Measurements from ENCODE around the gene PIK3R1. TPM values are rescaled to one million over a fixed set of nuclear protein-coding genes. Genes with fewer than 3 reads are reported as not detected.
A peak's percentile ranks its signal among the peaks of the same experiment; 100 is the strongest.

The PIK3R1 gene
- total and polyA plus RNA-seq, 4 donors = 22.6 to 123 (median 47.3) TPM

DNA sequence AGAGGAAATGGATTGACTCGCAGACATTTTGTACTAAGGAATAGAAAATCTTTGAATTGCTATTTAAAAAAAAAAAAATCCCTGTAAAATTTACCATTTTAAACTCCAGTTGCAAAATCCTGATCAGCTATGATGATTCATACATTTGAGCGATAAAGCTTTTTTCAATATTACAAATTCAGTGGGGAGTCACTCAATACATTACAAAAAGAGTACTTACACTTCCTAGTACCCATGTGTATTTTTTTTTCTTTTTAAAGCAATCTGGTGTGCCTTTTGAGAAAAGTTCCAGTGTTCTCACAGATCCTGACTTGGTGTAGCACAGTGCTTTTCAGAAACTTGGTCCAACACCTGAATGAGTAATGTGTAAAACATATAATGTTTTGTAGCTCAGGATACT, 54.3 kb downstream of the PIK3R1 start:
- TF ChIP-seq SP1 (IDR thresholded peaks at IDR 0.05) (no peak), FOXA2 (IDR thresholded peaks at IDR 0.05) (no peak)
- DNase-seq (ENCODE audit: low spot score) = no peak
- Histone ChIP-seq H3K27ac (ENCODE audit: low read depth in 1 of 2, low read length in 2 of 2) (peak overlapping the region; percentile 19 to 27), H3K27me3 (ENCODE audit: control insufficient read depth in 4 of 4, insufficient read depth in 4 of 4, low read length in 3 of 4) (no peaks in the 10 kb centered on the region), H3K9me3 (ENCODE audit: control insufficient read depth in 4 of 4, low read length in 3 of 4) (no peaks in the 10 kb centered on the region), H3K36me3 (ENCODE audit: control insufficient read depth in 4 of 4, insufficient read depth in 3 of 4, low read depth in 1 of 4, low read length in 3 of 4) (peaks cover 0 to 17% (median 8%) of the 10 kb centered on the region in 4 donors), H3K4me1 (ENCODE audit: control insufficient read depth in 4 of 4, insufficient read depth in 4 of 4, low read length in 3 of 4) (peaks cover 12 to 60% (median 51%) of the 10 kb centered on the region in 4 donors), H3K4me3 (ENCODE audit: low read depth in 1 of 3, low read length in 3 of 3) (no peak overlapping the region), H3K9ac (ENCODE audit: low read depth in 1 of 2, low read length in 2 of 2) (no peak overlapping the region)
- 86% methylated on average over 2 of the region's 2 CpGs for WGBS

DNA sequence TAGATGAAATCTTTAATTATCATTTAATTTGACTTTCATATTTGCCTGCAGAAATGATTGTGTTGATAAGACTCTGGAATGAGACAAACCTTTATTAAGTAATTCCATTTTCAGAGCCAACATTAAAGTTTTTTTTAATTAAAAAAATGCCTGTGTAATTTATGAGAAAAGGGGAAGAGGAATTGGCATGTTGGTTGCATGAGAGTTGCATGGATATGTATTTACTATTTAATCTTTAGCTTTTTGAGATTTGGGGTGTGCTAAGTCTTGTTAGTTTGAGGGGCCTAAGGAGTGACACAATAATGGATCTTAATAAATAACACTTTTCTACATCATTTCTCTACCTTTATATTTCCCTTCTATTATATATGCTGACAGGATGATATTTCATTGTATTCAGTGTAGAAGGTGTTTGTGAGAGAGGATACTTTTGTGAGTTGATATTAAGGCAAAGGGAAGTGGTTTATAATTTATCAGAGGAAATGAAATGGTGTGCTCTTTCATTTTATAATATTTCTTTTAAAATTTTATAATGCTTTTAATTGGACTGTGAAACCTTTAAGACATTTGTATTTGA, 54.9 kb downstream of the PIK3R1 start:
- no peaks in the 10 kb centered on the region for H3K27me3 ChIP-seq (ENCODE audit: control insufficient read depth in 4 of 4, insufficient read depth in 4 of 4, low read length in 3 of 4)
- no peak overlapping the region for H3K4me3 ChIP-seq (ENCODE audit: low read depth in 1 of 3, low read length in 3 of 3)
- no peak for DNase-seq (ENCODE audit: low spot score)
- H3K9ac ChIP-seq (ENCODE audit: low read depth in 1 of 2, low read length in 2 of 2) = no peak overlapping the region
- no peaks in the 10 kb centered on the region for H3K9me3 ChIP-seq (ENCODE audit: control insufficient read depth in 4 of 4, low read length in 3 of 4)
- no peak for TF ChIP-seq TAF1 (conservative IDR thresholded peaks at IDR 0.05)
- TF ChIP-seq REST (IDR thresholded peaks at IDR 0.05) = no peak
- no peak for TF ChIP-seq ATF3 (IDR thresholded peaks at IDR 0.05)
- TF ChIP-seq HNF4A (conservative IDR thresholded peaks at IDR 0.05) = no peak
- TF ChIP-seq, protein P1, sequence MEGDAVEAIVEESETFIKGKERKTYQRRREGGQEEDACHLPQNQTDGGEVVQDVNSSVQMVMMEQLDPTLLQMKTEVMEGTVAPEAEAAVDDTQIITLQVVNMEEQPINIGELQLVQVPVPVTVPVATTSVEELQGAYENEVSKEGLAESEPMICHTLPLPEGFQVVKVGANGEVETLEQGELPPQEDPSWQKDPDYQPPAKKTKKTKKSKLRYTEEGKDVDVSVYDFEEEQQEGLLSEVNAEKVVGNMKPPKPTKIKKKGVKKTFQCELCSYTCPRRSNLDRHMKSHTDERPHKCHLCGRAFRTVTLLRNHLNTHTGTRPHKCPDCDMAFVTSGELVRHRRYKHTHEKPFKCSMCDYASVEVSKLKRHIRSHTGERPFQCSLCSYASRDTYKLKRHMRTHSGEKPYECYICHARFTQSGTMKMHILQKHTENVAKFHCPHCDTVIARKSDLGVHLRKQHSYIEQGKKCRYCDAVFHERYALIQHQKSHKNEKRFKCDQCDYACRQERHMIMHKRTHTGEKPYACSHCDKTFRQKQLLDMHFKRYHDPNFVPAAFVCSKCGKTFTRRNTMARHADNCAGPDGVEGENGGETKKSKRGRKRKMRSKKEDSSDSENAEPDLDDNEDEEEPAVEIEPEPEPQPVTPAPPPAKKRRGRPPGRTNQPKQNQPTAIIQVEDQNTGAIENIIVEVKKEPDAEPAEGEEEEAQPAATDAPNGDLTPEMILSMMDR (IDR thresholded peaks at IDR 0.05; ENCODE audit: low read depth, low read length, missing input control) = no peak
- TF ChIP-seq FOXA2 (IDR thresholded peaks at IDR 0.05) = no peak
- TF ChIP-seq MAX (IDR thresholded peaks at IDR 0.05) = no peak
- no peak for TF ChIP-seq ZBTB33 (IDR thresholded peaks at IDR 0.05)
- TF ChIP-seq HNF4G (IDR thresholded peaks at IDR 0.05) = no peak
- TF ChIP-seq NR2F2 (IDR thresholded peaks at IDR 0.05) = no peak
- no peak for TF ChIP-seq EGR1 (IDR thresholded peaks at IDR 0.05; ENCODE audit: low read depth in 2 of 2)
- no peak for TF ChIP-seq SP1 (IDR thresholded peaks at IDR 0.05)
- TF ChIP-seq RAD21 (IDR thresholded peaks at IDR 0.05) = no peak
- TF ChIP-seq GABPA (IDR thresholded peaks at IDR 0.05 in 1 of 2, conservative IDR thresholded peaks at IDR 0.05 in 1 of 2) = no peak
- TF ChIP-seq FOXA1 (IDR thresholded peaks at IDR 0.05) = no peak
- TF ChIP-seq JUND (IDR thresholded peaks at IDR 0.05) = no peak
- no peak for TF ChIP-seq YY1 (IDR thresholded peaks at IDR 0.05)
- TF ChIP-seq RXRA (IDR thresholded peaks at IDR 0.05) = no peak
- peaks cover 0 to 22% (median 10%) of the 10 kb centered on the region in 4 donors for H3K36me3 ChIP-seq (ENCODE audit: control insufficient read depth in 4 of 4, insufficient read depth in 3 of 4, low read depth in 1 of 4, low read length in 3 of 4)
- no peak overlapping the region for H3K27ac ChIP-seq (ENCODE audit: low read depth in 1 of 2, low read length in 2 of 2)
- H3K4me1 ChIP-seq (ENCODE audit: control insufficient read depth in 4 of 4, insufficient read depth in 4 of 4, low read length in 3 of 4) = peaks cover 6 to 54% (median 45%) of the 10 kb centered on the region in 4 donors
